MM.1S (cell line): Measurements from ENCODE around the gene HECTD4.

ENCODE experiments used
- EZH2 ChIP-seq: fragments of 300-600 bp; sonication (generic); optimal IDR thresholded peaks from 2 replicates; pipeline ENCODE3; 2017; ENCODE audit warnings: low read depth, mild to moderate bottlenecking, antibody characterized with exemption, low read length, mixed read lengths
- EZH2phosphoT487 ChIP-seq: fragments of 300-600 bp; sonication (generic); IDR thresholded peaks from 2 replicates; pipeline ENCODE4 v1.6.1; 2018; ENCODE audit warnings: antibody characterized with exemption, low read length
- TF ChIP-seq, protein P1 (sequence below): fragments of 300-600 bp; sonication (generic); IDR thresholded peaks from 2 replicates; pipeline ENCODE4 v1.5.1; 2016; ENCODE audit warnings: antibody characterized with exemption, low read length, mixed read lengths

DNA sequence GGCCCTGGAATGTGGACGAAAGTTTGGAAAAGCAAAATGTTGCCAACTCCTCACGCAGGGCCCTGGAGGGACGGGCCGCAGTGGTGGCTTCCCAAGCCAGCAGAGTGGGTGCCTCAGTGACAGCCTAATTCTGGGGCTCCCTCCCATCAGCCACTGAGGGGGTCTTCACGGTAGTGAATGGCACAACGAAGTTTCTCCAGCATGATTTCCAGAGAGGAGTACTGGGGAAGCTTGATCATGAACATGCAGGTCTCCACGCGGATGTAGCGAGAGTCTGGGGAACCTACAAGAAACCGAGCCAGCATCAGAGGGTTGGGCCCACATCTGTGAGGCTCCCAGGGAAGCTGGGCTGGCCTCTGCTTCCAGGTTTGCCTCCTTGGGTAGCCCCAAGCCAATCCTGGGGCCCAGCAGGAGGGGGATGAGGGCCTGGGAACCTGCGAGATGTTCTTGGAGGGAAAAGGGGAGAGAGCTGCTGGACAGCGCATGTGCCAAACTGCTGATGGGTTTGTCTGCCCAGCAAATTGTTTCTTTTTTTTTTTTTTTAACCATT, 219.9 kb downstream of the HECTD4 start:
- TF ChIP-seq, protein P1, sequence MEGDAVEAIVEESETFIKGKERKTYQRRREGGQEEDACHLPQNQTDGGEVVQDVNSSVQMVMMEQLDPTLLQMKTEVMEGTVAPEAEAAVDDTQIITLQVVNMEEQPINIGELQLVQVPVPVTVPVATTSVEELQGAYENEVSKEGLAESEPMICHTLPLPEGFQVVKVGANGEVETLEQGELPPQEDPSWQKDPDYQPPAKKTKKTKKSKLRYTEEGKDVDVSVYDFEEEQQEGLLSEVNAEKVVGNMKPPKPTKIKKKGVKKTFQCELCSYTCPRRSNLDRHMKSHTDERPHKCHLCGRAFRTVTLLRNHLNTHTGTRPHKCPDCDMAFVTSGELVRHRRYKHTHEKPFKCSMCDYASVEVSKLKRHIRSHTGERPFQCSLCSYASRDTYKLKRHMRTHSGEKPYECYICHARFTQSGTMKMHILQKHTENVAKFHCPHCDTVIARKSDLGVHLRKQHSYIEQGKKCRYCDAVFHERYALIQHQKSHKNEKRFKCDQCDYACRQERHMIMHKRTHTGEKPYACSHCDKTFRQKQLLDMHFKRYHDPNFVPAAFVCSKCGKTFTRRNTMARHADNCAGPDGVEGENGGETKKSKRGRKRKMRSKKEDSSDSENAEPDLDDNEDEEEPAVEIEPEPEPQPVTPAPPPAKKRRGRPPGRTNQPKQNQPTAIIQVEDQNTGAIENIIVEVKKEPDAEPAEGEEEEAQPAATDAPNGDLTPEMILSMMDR, result no peak
- TF ChIP-seq EZH2, result no peak
- no peak for TF ChIP-seq EZH2phosphoT487
